Hepatic stellate cell (primary cell): ENCODE data around the gene DNAH11.
A peak's percentile ranks its signal among the peaks of the same experiment; 100 is the strongest.
"Not testable (repeated sequence)": the region's sequence is repeated elsewhere in the genome, so short reads cannot be mapped to it uniquely, and the experiment has no call there.

Source experiments
- DNase-seq: peaks from one replicate; pipeline ENCODE4 v3.0.0; 2011; ENCODE audit warnings: low spot score

The DNAH11 gene, protein sequence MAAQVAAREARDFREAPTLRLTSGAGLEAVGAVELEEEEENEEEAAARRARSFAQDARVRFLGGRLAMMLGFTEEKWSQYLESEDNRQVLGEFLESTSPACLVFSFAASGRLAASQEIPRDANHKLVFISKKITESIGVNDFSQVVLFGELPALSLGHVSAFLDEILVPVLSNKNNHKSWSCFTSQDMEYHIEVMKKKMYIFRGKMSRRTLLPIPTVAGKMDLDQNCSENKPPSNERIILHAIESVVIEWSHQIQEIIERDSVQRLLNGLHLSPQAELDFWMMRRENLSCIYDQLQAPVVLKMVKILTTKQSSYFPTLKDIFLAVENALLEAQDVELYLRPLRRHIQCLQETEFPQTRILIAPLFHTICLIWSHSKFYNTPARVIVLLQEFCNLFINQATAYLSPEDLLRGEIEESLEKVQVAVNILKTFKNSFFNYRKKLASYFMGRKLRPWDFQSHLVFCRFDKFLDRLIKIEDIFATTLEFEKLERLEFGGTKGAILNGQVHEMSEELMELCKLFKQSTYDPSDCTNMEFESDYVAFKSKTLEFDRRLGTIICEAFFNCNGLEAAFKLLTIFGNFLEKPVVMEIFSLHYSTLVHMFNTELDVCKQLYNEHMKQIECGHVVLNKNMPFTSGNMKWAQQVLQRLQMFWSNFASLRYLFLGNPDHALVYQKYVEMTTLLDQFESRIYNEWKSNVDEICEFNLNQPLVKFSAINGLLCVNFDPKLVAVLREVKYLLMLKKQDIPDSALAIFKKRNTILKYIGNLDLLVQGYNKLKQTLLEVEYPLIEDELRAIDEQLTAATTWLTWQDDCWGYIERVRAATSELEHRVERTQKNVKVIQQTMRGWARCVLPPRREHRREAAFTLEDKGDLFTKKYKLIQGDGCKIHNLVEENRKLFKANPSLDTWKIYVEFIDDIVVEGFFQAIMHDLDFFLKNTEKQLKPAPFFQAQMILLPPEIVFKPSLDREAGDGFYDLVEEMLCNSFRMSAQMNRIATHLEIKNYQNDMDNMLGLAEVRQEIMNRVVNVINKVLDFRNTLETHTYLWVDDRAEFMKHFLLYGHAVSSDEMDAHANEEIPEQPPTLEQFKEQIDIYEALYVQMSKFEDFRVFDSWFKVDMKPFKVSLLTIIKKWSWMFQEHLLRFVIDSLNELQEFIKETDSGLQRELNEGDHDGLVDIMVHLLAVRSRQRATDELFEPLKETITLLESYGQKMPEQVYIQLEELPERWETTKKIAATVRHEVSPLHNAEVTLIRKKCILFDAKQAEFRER (N-terminal part only)

DNA sequence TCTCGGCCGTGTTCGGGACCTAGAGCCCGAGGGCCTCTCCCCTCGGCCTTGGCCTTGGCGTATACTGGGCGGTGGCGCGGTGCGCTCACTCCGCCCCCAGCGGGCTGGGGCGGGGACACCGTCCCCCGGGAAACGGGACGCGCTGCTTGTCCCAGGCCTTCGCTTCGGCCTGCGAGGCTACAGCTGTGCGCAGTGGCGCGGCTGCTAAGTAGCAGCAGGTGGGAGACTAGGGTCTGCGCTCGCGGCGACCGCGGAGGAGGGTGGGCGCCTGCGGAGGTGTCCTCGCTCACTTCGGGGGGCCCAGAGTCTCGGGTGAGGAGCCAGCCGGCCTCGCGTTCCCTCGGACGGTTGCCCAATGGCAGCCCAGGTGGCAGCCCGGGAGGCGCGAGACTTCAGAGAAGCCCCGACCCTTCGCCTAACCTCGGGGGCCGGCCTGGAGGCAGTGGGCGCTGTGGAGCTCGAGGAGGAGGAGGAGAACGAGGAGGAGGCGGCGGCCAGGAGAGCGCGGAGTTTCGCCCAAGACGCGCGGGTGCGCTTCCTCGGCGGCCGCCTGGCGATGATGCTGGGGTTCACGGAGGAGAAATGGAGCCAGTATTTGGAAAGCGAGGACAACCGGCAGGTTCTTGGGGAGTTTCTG is at the start of gene DNAH11:
TSS of gene DNAH11 (plus strand) at position 149 of the 637 bp plus-strand sequence. CDS start at position 356, 207 bp downstream.
- DNase-seq: peak; percentile 23

DNA sequence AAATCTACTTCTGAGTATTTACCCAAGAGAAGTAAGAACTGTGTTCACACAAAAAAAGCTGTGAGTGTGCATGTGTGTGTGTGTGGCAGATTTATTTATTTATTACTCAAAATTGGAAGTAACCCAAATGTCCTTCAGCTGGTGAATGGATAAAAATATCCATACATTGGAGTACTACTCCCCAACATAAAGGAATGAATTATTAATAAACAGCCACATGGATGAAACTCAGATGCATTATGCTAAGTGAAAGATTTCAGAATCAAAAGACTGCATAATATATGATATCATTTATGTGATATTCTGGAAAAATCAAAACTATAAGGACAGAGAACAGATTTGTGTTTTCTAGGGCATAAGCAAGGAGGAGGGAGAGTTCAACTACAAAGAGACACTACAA is 47.1 kb upstream of the DNAH11 start:
- DNase-seq: no peak

DNA sequence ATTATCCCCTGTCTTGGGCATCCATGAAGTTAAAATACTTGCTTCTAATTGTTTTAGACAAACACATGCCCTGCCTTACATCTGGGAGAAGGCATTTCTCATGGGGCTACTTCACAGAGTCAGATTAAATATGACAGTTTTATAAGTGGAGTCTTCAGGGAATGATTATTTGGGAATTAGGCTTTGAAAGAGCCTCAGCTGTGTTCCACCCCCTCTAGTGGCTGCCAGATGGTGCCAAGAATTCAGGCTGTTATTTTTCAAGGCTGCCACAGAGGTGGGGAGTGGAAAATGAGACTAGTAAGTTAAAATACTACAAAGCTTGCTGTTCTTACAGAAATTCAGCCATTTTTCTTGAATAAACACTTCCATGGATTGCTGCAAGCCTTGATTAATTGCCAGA is 45.8 kb upstream of the DNAH11 start:
- DNase-seq: no peak

DNA sequence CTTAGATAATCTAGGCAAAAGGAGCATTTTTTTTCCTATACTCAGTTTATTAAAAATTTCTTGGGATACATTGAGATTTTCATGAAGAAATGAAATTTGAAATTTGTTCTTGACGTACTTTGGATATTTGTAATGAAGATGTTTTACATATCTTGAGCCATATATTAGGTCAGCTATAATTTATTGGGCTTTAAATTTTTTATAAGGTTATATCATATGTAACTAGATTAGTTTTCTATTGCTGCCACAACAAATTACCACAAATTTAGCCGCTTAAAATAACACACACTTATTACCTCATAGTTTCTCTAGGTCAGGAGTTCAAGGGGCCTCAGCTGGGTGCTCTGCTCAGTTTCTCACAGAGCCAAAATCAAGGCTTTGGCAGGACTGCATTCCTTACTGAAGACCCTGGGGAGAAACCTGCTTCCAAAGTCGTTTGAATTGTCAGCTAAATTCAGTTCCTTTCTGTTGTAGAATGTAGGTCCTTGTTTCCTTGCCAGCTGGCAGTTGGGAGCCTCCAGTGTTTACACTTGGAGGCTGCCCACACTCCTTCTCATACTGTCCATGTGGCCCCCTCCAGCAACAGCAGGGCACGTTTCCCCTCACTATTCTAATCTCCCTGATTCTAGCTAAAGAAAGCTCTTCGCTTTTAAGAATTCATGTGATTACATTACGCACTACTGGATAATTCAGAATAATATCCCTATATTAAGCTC is 42.6 kb upstream of the DNAH11 start:
- no peak for DNase-seq

DNA sequence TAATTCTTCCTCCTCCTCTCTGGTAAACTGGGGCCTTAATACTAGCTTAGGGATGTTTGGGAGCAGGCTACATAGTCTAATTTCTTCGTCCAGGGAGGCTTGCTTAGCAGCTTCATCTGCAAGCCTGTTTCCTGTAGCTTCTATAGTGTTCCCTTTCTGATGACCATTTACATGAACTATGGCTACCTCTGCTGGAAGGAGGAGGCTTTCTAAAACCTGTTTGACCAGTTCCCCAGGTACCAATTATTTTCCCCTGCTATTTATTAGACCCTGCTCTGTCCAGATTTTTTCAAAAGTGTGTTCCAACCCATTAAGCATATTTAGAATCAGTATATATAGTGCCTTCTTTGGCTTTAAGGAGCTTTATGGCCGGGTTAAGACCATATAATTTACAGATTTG is 38.8 kb upstream of the DNAH11 start:
- no peak for DNase-seq

DNA sequence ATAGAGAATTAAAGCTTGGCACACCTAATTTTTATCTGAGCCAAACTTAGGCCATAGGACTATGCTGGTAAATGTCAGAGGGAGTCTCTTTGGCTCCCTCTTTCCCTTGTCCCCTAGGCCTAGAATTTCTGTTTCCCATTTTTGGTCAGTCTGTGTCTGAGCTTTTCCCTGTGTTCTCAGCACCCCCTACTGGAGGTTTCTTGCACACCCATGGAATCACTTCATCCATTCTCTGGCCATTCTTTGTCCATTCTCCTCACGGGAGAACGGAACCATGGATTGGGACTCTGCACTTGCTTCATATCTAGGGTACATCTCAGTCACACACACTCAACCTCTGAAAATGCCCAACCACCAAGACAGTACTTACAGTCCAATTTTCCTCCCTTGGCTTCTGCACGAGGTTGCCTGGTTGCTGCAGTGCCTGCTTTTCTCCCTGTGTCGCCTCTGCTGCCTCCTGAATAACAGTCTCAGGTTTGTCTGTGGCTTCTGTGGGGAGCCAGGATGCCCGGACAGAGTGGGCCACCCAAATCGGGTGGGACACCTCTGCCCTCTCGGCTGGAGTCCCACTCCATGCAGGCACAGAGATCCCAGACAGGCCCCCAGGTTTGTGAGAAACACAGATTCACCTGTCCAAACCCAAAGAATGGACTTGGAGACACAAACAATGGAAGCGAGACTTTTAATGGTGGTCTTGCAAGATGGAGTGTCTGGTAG is 35.1 kb upstream of the DNAH11 start:
- DNase-seq: peak; percentile 27

DNA sequence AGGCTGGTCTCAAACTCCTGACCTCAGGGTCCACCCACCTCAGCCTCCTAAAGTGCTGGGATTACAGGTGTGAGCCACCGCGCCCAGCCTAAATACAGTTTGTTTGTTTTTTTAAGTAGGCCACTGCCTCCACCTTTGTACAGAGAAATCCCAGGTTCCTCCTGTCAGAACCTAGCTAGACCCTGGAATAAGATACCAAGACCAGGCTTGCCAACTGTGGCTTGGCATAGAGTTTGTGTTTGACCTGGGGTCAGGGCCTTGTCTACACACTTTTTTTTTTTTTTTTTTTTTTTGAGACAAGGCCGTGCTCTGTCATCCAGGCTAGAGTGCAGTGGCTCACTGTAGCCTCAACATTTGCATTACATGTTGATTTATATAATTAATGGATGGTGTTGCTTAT is 34.3 kb upstream of the DNAH11 start:
- DNase-seq: no peak

DNA sequence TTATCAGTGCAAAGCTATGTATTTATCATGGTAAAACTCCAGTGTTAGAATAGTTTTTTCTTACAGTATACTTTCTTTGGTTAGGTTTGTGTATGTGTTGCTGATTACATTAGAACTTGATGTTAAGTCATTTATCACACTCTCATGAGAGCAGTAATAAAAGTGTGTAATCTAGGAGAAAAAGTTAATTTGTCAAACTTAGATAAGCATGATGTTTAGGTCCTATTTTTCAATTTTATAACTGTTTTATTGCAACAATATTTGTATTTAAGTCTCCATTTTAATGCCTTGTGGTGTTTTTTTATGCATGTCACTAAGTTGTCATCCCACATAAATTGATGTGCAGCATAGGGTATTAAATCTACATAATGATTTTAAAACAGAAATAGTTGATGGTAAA is 28.8 kb upstream of the DNAH11 start:
- no peak for DNase-seq

DNA sequence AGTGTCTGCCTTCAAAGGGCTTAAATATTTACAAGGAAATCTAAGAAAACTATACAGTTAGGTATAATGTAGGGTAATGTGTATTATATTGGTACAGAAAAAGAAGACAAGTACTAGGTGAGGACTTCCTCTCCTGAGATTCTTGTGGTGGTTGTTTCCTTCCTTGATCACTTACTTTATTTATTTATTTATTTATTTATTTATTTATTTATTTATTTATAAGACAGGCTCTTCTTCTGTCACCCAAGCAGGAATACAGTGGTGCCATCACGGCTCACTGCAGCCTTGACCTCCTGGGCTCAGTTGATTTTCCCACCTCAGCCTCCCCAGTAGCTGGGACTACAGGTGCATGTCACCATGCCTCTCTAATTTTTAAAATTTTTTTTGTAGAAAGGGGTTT is 18.2 kb upstream of the DNAH11 start:
- DNase-seq: no peak

DNA sequence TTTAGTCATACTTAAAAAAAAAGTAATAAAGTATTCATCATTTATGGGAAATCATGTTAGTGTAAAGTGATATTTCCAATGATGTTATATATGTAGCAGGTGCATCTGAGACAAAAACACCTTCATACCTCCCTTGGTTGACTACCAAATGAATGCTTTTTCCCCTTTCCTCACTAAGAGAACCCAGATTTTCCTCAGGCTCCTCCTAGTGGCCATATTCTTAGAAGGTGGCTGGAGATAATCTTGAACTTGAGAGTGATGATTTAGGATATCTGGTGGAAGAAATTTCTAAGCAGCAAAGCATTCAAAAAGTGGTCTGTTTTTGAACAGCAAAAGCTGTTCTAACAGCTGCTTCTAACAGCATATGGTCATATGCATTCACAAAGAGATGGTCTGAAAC is 16.8 kb upstream of the DNAH11 start:
- no peak for DNase-seq

DNA sequence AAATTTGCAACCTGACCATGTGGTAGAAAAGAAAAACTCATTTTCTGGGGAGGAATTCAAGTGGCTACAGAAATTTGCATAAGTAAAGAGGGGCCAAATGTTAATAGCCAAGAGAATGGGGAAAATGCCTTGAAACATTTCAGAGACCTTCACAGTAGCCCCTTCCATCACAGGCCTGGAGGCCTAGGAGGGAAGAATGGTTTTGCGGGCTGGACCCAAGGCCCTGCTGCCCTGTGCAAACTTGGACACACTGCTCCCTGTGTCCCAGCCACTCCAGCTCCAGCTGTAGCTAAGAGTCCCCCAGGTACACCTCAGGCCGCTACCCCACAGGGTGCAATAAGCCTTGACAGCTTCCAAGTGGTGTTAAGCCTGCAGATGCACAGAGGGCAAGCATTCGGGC is 16.4 kb upstream of the DNAH11 start:
- no peak for DNase-seq

DNA sequence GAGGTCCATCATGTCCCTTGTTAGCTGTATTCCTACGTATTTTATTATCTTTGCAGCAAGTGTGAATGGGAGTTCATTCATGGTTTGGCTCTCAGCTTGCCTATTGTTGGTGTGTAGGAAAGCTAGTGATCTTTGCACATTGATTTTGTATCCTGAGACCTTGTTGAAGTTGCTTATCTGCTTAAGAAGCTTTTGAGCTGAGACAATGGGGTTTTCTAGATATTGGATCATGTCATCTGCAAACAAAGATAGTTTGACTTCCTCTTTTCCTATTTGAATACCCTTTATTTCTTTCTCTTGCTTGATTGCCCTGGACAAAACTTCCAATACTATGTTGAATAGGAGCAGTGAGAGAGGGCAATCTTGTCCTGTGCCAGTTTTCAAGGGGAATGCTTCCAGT is 10.4 kb upstream of the DNAH11 start:
- not testable (repeated sequence) for DNase-seq

DNA sequence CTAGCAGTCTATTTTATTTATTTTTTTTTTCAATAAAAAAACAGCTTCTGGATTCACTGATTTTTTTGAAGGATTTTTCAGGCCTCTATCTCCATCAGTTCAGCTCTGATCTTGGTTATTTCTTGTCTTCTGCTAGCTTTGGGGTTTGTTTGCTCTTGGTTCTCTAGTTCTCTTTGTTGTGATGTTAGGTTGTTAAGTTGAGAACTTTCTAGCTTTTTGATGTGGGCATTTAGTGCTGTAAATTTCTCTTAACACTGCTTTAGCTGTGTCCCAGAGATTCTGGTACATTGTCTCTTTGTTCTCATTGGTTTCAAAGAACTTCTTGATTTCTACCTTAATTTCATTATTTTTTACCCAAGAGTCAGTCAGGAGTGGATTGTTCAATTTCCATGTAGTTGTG is 9.2 kb upstream of the DNAH11 start:
- DNase-seq: not testable (repeated sequence)

DNA sequence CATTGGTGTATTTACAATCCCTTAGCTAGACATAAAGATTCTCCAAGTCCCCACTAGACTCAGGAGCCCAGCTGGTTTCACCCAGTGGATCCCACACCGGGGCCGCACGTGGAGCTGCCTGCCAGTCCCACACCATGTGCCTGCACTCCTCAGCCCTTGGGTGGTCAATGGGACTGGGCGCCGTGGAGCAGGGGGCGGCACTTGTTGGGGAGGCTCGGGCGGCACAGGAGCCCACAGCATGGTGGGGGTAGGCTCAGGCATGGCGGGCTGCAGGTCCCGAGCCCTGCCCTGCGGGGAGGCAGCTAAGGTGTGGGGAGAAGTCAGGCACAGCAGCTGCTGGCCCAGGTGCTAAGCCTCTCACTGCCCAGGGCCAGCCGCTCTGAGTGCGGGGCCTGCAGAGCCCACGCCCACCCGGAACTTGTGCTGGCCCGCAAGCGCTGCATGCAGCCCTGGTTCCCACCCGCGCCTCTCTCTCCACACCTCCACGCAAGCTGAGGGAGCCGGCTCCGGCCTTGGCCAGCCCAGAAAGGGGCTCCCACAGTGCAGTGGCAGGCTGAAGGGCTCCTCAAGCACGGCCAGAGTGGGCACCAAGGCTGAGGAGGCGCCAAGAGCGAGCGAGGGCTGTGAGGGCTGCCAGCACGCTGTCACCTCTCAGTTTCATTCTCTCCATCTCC is 6.3 kb upstream of the DNAH11 start:
- DNase-seq: not testable (repeated sequence)

DNA sequence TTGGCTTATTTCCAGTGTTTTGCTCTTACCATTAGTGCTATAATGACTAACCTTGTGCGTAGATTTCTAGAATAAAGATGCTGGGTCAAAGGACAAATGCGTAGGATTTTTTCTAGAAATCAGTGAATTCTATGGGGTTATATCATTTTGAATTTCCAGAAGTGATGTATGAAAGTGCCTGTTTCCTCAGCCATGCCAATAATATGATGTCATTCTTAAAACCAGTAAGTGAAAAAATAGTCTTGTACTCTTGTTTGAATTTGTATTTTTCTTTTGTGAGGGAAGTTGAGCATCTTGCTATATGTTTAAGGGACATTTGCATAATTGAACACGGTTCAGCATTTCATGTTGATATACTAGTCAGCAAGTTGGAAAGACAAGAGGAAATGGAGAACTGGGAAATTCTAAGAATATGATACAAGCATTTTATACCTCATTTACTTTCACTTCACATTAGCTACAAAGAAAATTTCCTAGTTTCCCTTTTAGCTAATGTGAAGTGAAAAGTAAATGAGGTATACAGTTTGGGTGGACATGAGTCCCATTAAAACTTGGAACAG is 3.8 kb upstream of the DNAH11 start:
- DNase-seq: no peak

DNA sequence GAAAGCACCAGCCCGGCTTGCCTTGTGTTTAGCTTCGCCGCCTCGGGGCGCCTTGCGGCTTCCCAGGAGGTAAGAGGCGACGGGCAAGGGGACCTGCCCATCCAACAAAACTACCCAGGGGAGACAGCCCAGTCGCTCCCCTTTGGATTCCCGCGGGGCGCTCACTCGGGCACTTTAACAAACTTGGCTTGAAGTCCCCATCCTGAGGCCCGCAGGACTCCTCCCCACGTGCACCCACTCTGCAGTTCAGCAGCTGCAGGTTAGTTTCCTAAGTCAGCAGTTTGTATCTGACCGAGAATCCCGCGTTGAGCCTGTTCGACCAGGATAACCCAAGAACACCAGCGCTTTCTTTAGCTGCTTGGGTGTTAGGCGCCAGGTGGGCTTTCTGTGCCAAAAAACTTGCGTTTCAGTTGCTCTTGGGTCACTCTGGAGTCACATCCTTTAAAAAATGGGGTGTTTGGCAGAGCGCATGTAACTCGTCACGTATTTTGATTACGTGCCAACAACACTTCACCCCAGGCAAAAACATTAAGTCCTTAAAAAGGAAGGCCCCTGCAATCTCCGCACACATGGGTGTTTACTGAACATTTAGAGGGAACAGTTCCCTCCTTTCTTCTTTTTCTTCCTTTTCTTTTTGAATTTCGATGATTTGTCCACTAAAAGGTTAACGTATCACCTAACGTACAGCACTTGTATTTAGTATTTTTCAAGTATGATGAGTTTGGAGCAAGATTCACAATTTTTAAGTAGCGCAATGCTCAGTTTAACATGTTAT is 876 bp downstream of the DNAH11 start:
- DNase-seq: no peak

DNA sequence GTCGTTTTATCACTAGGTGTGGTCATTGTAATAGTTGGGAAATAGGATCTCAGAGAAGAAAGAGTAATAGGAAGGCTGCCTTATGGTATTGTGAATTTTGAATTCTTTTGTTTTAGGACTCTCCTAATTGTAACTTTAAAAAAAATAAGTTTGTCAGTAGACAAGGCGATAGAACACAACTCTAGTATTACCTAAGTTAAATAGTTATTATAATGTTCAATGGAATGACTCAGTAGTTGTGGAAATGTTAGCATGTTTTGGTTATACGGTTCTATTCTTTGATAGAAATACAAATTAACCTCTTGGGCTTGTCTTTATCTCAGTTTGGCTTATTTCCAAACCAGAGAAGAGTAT is 1.4 kb downstream of the DNAH11 start:
- no peak for DNase-seq

DNA sequence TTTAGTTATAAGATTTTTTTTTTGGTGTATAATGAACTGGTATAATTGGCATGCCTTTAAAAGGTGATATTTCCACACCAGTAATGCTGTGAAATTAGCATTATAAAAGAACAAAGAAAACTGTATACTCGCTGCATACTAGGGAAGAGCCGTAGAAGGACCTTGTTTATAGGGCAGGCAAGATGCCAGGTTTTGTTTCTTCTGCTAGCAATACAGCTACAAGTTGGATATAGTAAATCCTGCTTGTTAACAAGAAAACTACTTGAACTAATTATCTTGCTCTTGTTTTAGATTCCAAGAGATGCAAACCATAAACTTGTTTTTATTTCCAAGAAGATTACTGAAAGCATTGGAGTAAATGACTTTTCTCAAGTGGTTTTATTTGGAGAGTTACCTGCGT is 1.9 kb downstream of the DNAH11 start:
- no peak for DNase-seq

DNA sequence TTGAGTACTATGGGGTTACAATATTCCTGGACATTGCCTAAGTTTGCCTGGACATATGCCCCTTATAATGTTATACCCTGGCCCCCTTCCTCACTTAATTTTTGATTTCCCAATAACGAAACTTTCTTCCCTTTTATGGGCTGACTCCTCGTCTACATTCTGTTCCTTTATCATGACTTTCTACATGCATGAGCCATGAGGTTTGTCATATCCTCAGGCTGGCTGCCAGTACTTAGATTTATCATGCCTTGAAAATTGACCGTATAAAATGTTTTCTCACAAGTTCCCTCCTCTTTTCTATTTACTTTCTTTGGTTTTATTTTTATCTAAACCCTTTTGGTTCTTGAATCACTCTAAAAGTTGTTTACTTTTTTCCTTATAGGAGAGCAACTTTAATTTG is 4.7 kb downstream of the DNAH11 start:
- no peak for DNase-seq
